ENCODE measurements around the gene SHISA3.

SHISA3 gene

GRCh38 chr4:42377497-42377896 lies 19.8 kb upstream of the SHISA3 start:
- DNase-seq, result no peak
- Histone ChIP-seq H3K23ac (ENCODE audit: low read length) (no peak overlapping the region), H3K79me2 (ENCODE audit: control insufficient read depth, insufficient read depth, low read length, poor library complexity) (no peaks in the 10 kb centered on the region), H4K91ac (ENCODE audit: low read depth, low read length) (no peak overlapping the region), H4K8ac (ENCODE audit: low read depth, low read length) (no peak overlapping the region), H3K79me1 (ENCODE audit: low read length) (no peaks in the 10 kb centered on the region), H2AK5ac (ENCODE audit: low read length) (no peak overlapping the region), H3K4me1 (ENCODE audit: control insufficient read depth in 1 of 2, insufficient read depth in 2 of 2, low read length in 2 of 2) (no peaks in the 10 kb centered on the region), H3K36me3 (ENCODE audit: control insufficient read depth in 1 of 2, insufficient read depth in 2 of 2, low read length in 2 of 2) (no peaks in the 10 kb centered on the region), H2BK12ac (ENCODE audit: low read length) (no peak overlapping the region), H3K4me3 (ENCODE audit: low read depth, low read length) (no peak overlapping the region), H4K12ac (ENCODE audit: low read depth, low read length) (no peak overlapping the region), H2BK5ac (ENCODE audit: low read depth, low read length, poor library complexity) (no peak overlapping the region), H3K9ac (ENCODE audit: low read length) (no peak overlapping the region), H3K27ac (ENCODE audit: low read depth, low read length) (no peak overlapping the region), H3K27me3 (ENCODE audit: insufficient read depth, low read length) (no peaks in the 10 kb centered on the region), H3K14ac (ENCODE audit: low read length) (no peak overlapping the region), H3K4me2 (ENCODE audit: low read length) (no peak overlapping the region), H2AFZ (ENCODE audit: insufficient read depth, low read length, poor library complexity) (no peak overlapping the region), H3K4ac (ENCODE audit: low read depth, low read length) (no peak overlapping the region), H2BK120ac (ENCODE audit: insufficient read depth, low read length, poor library complexity) (no peak overlapping the region), H3K18ac (ENCODE audit: low read length) (no peak overlapping the region), H3K9me3 (ENCODE audit: insufficient read depth, low read depth, low read length) (no peaks in the 10 kb centered on the region)
- WGBS (ENCODE audit: extremely low coverage, insufficient coverage, insufficient read length), result no CpG with 5 or more reads among the region's 4 CpGs

- Histone ChIP-seq H3K27me3 (ENCODE audit: insufficient read depth, low read length) (no peaks in the 10 kb centered on the region), H3K9ac (ENCODE audit: low read length) (no peak overlapping the region), H2AK5ac (ENCODE audit: low read length) (no peak overlapping the region), H2AFZ (ENCODE audit: insufficient read depth, low read length, poor library complexity) (no peak overlapping the region), H3K79me2 (ENCODE audit: control insufficient read depth, insufficient read depth, low read length, poor library complexity) (no peaks in the 10 kb centered on the region), H4K12ac (ENCODE audit: low read depth, low read length) (no peak overlapping the region), H3K4me3 (ENCODE audit: low read depth, low read length) (no peak overlapping the region), H3K9me3 (ENCODE audit: insufficient read depth, low read depth, low read length) (no peaks in the 10 kb centered on the region), H3K4me1 (ENCODE audit: control insufficient read depth in 1 of 2, insufficient read depth in 2 of 2, low read length in 2 of 2) (no peaks in the 10 kb centered on the region), H4K91ac (ENCODE audit: low read depth, low read length) (no peak overlapping the region), H3K79me1 (ENCODE audit: low read length) (no peaks in the 10 kb centered on the region), H2BK5ac (ENCODE audit: low read depth, low read length, poor library complexity) (no peak overlapping the region), H3K36me3 (ENCODE audit: control insufficient read depth in 1 of 2, insufficient read depth in 2 of 2, low read length in 2 of 2) (no peaks in the 10 kb centered on the region), H2BK120ac (ENCODE audit: insufficient read depth, low read length, poor library complexity) (no peak overlapping the region), H3K18ac (ENCODE audit: low read length) (no peak overlapping the region), H2BK12ac (ENCODE audit: low read length) (no peak overlapping the region), H4K8ac (ENCODE audit: low read depth, low read length) (no peak overlapping the region), H3K4me2 (ENCODE audit: low read length) (no peak overlapping the region), H3K23ac (ENCODE audit: low read length) (no peak overlapping the region), H3K4ac (ENCODE audit: low read depth, low read length) (no peak overlapping the region), H3K27ac (ENCODE audit: low read depth, low read length) (no peak overlapping the region), H3K14ac (ENCODE audit: low read length) (no peak overlapping the region)
- DNase-seq, result no peak
- no CpG with 5 or more reads among the region's 2 CpGs for WGBS (ENCODE audit: extremely low coverage, insufficient coverage, insufficient read length)
Observed at GRCh38 chr4:42381666-42382065, 15.6 kb upstream of the SHISA3 start.

GRCh38 chr4:42385516-42385915 lies 11.8 kb upstream of the SHISA3 start:
- H2AK5ac ChIP-seq (ENCODE audit: low read length), result no peak overlapping the region
- H4K12ac ChIP-seq (ENCODE audit: low read depth, low read length), result no peak overlapping the region
- H3K79me2 ChIP-seq (ENCODE audit: control insufficient read depth, insufficient read depth, low read length, poor library complexity), result no peaks in the 10 kb centered on the region
- no peaks in the 10 kb centered on the region for H3K79me1 ChIP-seq (ENCODE audit: low read length)
- H2BK120ac ChIP-seq (ENCODE audit: insufficient read depth, low read length, poor library complexity), result no peak overlapping the region
- H3K27ac ChIP-seq (ENCODE audit: low read depth, low read length), result no peak overlapping the region
- no peaks in the 10 kb centered on the region for H3K27me3 ChIP-seq (ENCODE audit: insufficient read depth, low read length)
- H4K91ac ChIP-seq (ENCODE audit: low read depth, low read length), result no peak overlapping the region
- H3K9ac ChIP-seq (ENCODE audit: low read length), result no peak overlapping the region
- no peak overlapping the region for H4K8ac ChIP-seq (ENCODE audit: low read depth, low read length)
- no peaks in the 10 kb centered on the region for H3K9me3 ChIP-seq (ENCODE audit: insufficient read depth, low read depth, low read length)
- WGBS (ENCODE audit: extremely low coverage, insufficient coverage, insufficient read length), result no CpG with 5 or more reads among the region's 1 CpG
- no peak overlapping the region for H3K4me2 ChIP-seq (ENCODE audit: low read length)
- no peak overlapping the region for H3K23ac ChIP-seq (ENCODE audit: low read length)
- no peak for DNase-seq
- no peak overlapping the region for H2BK5ac ChIP-seq (ENCODE audit: low read depth, low read length, poor library complexity)
- H3K14ac ChIP-seq (ENCODE audit: low read length), result no peak overlapping the region
- H3K4me3 ChIP-seq (ENCODE audit: low read depth, low read length), result no peak overlapping the region
- H3K18ac ChIP-seq (ENCODE audit: low read length), result no peak overlapping the region
- no peaks in the 10 kb centered on the region for H3K36me3 ChIP-seq (ENCODE audit: control insufficient read depth in 1 of 2, insufficient read depth in 2 of 2, low read length in 2 of 2)
- no peak overlapping the region for H2AFZ ChIP-seq (ENCODE audit: insufficient read depth, low read length, poor library complexity)
- no peak overlapping the region for H3K4ac ChIP-seq (ENCODE audit: low read depth, low read length)
- H3K4me1 ChIP-seq (ENCODE audit: control insufficient read depth in 1 of 2, insufficient read depth in 2 of 2, low read length in 2 of 2), result no peaks in the 10 kb centered on the region
- no peak overlapping the region for H2BK12ac ChIP-seq (ENCODE audit: low read length)

- DNase-seq, result no peak
Observed at GRCh38 chr4:42390622-42391354, 6.5 kb upstream of the SHISA3 start.

More at GRCh38 chr4:42390622-42391354, 6.5 kb upstream of the SHISA3 start:
- H3K27me3 ChIP-seq (ENCODE audit: insufficient read depth, low read length), result peaks cover 3% of the 10 kb centered on the region
- H3K9ac ChIP-seq (ENCODE audit: low read length), result no peak overlapping the region
- H3K4me2 ChIP-seq (ENCODE audit: low read length), result no peak overlapping the region
- no peak overlapping the region for H3K23ac ChIP-seq (ENCODE audit: low read length)
- no peak overlapping the region for H3K4ac ChIP-seq (ENCODE audit: low read depth, low read length)
- no peaks in the 10 kb centered on the region for H3K4me1 ChIP-seq (ENCODE audit: control insufficient read depth in 1 of 2, insufficient read depth in 2 of 2, low read length in 2 of 2)
- no peak overlapping the region for H3K27ac ChIP-seq (ENCODE audit: low read depth, low read length)
- no peak overlapping the region for H2BK120ac ChIP-seq (ENCODE audit: insufficient read depth, low read length, poor library complexity)
- no peak overlapping the region for H2AK5ac ChIP-seq (ENCODE audit: low read length)
- no peaks in the 10 kb centered on the region for H3K79me1 ChIP-seq (ENCODE audit: low read length)
- H3K9me3 ChIP-seq (ENCODE audit: insufficient read depth, low read depth, low read length), result no peaks in the 10 kb centered on the region
- no peak overlapping the region for H4K91ac ChIP-seq (ENCODE audit: low read depth, low read length)
- no CpG with 5 or more reads among the region's 10 CpGs for WGBS (ENCODE audit: extremely low coverage, insufficient coverage, insufficient read length)
- H4K12ac ChIP-seq (ENCODE audit: low read depth, low read length), result no peak overlapping the region
- H2BK5ac ChIP-seq (ENCODE audit: low read depth, low read length, poor library complexity), result no peak overlapping the region
- H3K14ac ChIP-seq (ENCODE audit: low read length), result no peak overlapping the region
- no peak overlapping the region for H3K18ac ChIP-seq (ENCODE audit: low read length)
- H3K79me2 ChIP-seq (ENCODE audit: control insufficient read depth, insufficient read depth, low read length, poor library complexity), result no peaks in the 10 kb centered on the region
- no peaks in the 10 kb centered on the region for H3K36me3 ChIP-seq (ENCODE audit: control insufficient read depth in 1 of 2, insufficient read depth in 2 of 2, low read length in 2 of 2)
- H2BK12ac ChIP-seq (ENCODE audit: low read length), result no peak overlapping the region
- H3K4me3 ChIP-seq (ENCODE audit: low read depth, low read length), result no peak overlapping the region
- H4K8ac ChIP-seq (ENCODE audit: low read depth, low read length), result no peak overlapping the region
- H2AFZ ChIP-seq (ENCODE audit: insufficient read depth, low read length, poor library complexity), result no peak overlapping the region
